Loucy (cell line): ENCODE data around the gene MYL12B.
A peak's percentile ranks its signal among the peaks of the same experiment; 100 is the strongest.
"Not testable (repeated sequence)": the region's sequence is repeated elsewhere in the genome, so short reads cannot be mapped to it uniquely, and the experiment has no call there.

Experiments used
- H2AFZ ChIP-seq: fragments of 200-600 bp; sonication (generic); 2 replicates; pipeline ENCODE4 v1.6.0; 2016; ENCODE audit warnings: antibody characterized with exemption, mild to moderate bottlenecking, low read length, moderate library complexity
- H3F3A ChIP-seq: fragments of 200-600 bp; 2 replicates; pipeline ENCODE4 v1.6.0; 2016; ENCODE audit warnings: antibody characterized with exemption, low read depth, mild to moderate bottlenecking
- H3K27me3 ChIP-seq: fragments of 200-600 bp; sonication (generic); 2 replicates; pipeline ENCODE4 v1.6.1; 2014; ENCODE audit warnings: low read length, mild to moderate bottlenecking; ENCODE audit not compliant: insufficient read depth, poor library complexity, severe bottlenecking
- H3K36me3 ChIP-seq: fragments of 200-600 bp; sonication (generic); 2 replicates; pipeline ENCODE4 v1.6.1; 2016; ENCODE audit warnings: low read length; ENCODE audit not compliant: insufficient read depth
- H3K4me1 ChIP-seq: fragments of 200-600 bp; sonication (generic); 2 replicates; pipeline ENCODE4 v1.5.1; 2014; ENCODE audit warnings: low read length, mild to moderate bottlenecking; ENCODE audit not compliant: insufficient read depth, poor library complexity, severe bottlenecking
- H3K4me2 ChIP-seq: fragments of 200-600 bp; sonication (generic); 2 replicates; pipeline ENCODE4 v1.6.0; 2014; ENCODE audit warnings: antibody characterized with exemption, low read length, low read depth, mild to moderate bottlenecking; ENCODE audit not compliant: poor library complexity, severe bottlenecking
- H3K4me3 ChIP-seq: fragments of 200-600 bp; sonication (generic); 2 replicates; pipeline ENCODE4 v1.5.1; 2014; ENCODE audit warnings: low read length, mild to moderate bottlenecking, mixed read lengths; ENCODE audit not compliant: poor library complexity, severe bottlenecking
- H3K79me2 ChIP-seq: fragments of 200-600 bp; sonication (generic); 2 replicates; pipeline ENCODE4 v1.6.1; 2014; ENCODE audit warnings: low read length; ENCODE audit not compliant: insufficient read depth
- H3K9ac ChIP-seq: fragments of 200-600 bp; sonication (generic); 2 replicates; pipeline ENCODE4 v1.6.0; 2014; ENCODE audit warnings: mild to moderate bottlenecking, low read depth, low read length, moderate library complexity; ENCODE audit not compliant: poor library complexity, severe bottlenecking
- H3K9me2 ChIP-seq: fragments of 200-600 bp; sonication (generic); replicated peaks from 2 replicates; pipeline ENCODE4 v1.6.1; 2016; ENCODE audit warnings: low read depth, low read length, mixed read lengths
- H3K9me3 ChIP-seq: fragments of 200-600 bp; sonication (generic); 2 replicates; pipeline ENCODE4 v1.6.1; 2014; ENCODE audit warnings: mild to moderate bottlenecking, antibody characterized with exemption, low read length, low read depth; ENCODE audit not compliant: insufficient read depth
- H4K20me1 ChIP-seq: fragments of 200-600 bp; sonication (generic); 2 replicates; pipeline ENCODE4 v1.6.0; 2014; ENCODE audit warnings: antibody characterized with exemption, low read length, mild to moderate bottlenecking; ENCODE audit not compliant: insufficient read depth, poor library complexity, severe bottlenecking
- CTCF ChIP-seq: fragments of 200-600 bp; sonication (generic); conservative IDR thresholded peaks from 2 replicates; pipeline ENCODE4 v1.5.1; 2014; ENCODE audit warnings: mild to moderate bottlenecking, antibody characterized with exemption, low read length
- EZH2phosphoT487 ChIP-seq: fragments of 200-600 bp; IDR thresholded peaks from 2 replicates; pipeline ENCODE4 v1.6.1; 2018; ENCODE audit warnings: antibody characterized with exemption, mild to moderate bottlenecking, moderate library complexity, borderline replicate concordance

The MYL12B gene

GRCh38 chr18:3218819-3219218 lies 43.1 kb upstream of the MYL12B start:
- Histone ChIP-seq H3K4me3 (no peak overlapping the region), H3K79me2 (no peaks in the 10 kb centered on the region), H2AFZ (no peak overlapping the region), H3K9ac (no peak overlapping the region), H3K9me2 (no peaks in the 10 kb centered on the region), H3K36me3 (no peaks in the 10 kb centered on the region), H4K20me1 (no peaks in the 10 kb centered on the region), H3K4me1 (peaks cover 14% of the 10 kb centered on the region), H3K4me2 (no peak overlapping the region), H3K27me3 (no peaks in the 10 kb centered on the region), H3K9me3 (no peaks in the 10 kb centered on the region), H3F3A (no peaks in the 10 kb centered on the region)
- no peak for TF ChIP-seq CTCF
- no peak for TF ChIP-seq EZH2phosphoT487

GRCh38 chr18:3219241-3219630 lies 42.7 kb upstream of the MYL12B start:
- Histone ChIP-seq H3K9me3 (no peaks in the 10 kb centered on the region), H3K36me3 (no peaks in the 10 kb centered on the region), H3K27me3 (no peaks in the 10 kb centered on the region), H3K9me2 (no peaks in the 10 kb centered on the region), H3K4me2 (no peak overlapping the region), H3K79me2 (no peaks in the 10 kb centered on the region), H2AFZ (0 out of 2 replicates have a peak overlapping the region, but pooled peaks have one; percentile 3), H3K4me1 (peaks cover 12% of the 10 kb centered on the region), H3K9ac (no peak overlapping the region), H4K20me1 (no peaks in the 10 kb centered on the region), H3K4me3 (no peak overlapping the region), H3F3A (no peaks in the 10 kb centered on the region)
- TF ChIP-seq CTCF (no peak), EZH2phosphoT487 (no peak)

GRCh38 chr18:3219631-3220335 lies 42.1 kb upstream of the MYL12B start, which contains the start of gene MYOM1:
TSS of gene MYOM1 (minus strand) at chr18:3219968. CDS start at chr18:3215223, 4,745 bp downstream.
- Histone ChIP-seq H3K9me3 (no peaks in the 10 kb centered on the region), H3F3A (no peaks in the 10 kb centered on the region), H3K9me2 (no peaks in the 10 kb centered on the region), H3K4me3 (no peak within 1 kb of the TSS), H3K9ac (no peak within 1 kb of the TSS), H4K20me1 (no peaks in the 10 kb centered on the region), H3K27me3 (no peaks in the 10 kb centered on the region), H2AFZ (0 out of 2 replicates have a peak within 1 kb of the TSS, but pooled peaks have one; percentile 3), H3K4me2 (no peak within 1 kb of the TSS), H3K79me2 (no peaks in the 10 kb centered on the region), H3K36me3 (no peaks in the 10 kb centered on the region), H3K4me1 (peaks cover 12% of the 10 kb centered on the region)
- TF ChIP-seq CTCF: no peak
- no peak for TF ChIP-seq EZH2phosphoT487

GRCh38 chr18:3220868-3221267 lies 41.1 kb upstream of the MYL12B start:
- not testable (repeated sequence) for H3K36me3 ChIP-seq, H3K79me2 ChIP-seq, H2AFZ ChIP-seq, H3K27me3 ChIP-seq, H3K4me2 ChIP-seq, H3K9me3 ChIP-seq, H3K4me3 ChIP-seq, H4K20me1 ChIP-seq, H3K9ac ChIP-seq, H3F3A ChIP-seq, H3K9me2 ChIP-seq
- H3K4me1 ChIP-seq: peaks cover 12% of the 10 kb centered on the region
